Testis (tissue), 3 donors: ENCODE measurements around the gene CCL19. TPM values are rescaled to one million over a fixed set of nuclear protein-coding genes. Genes with fewer than 3 reads are reported as not detected.

Experiments used
- DNase-seq: peaks from one replicate; pipeline ENCODE4 v3.0.0-alpha.2; 2019
- H3K27ac ChIP-seq, 2 donors: fragments of 200-600 bp; sonication (generic); one replicate each; pipeline ENCODE4 v1.5.1; 2019
- H3K27me3 ChIP-seq: fragments of 200-600 bp; sonication (generic); one replicate; pipeline ENCODE4 v1.5.1; 2019
- H3K36me3 ChIP-seq: fragments of 200-600 bp; sonication (generic); one replicate; pipeline ENCODE4 v1.5.1; 2017; ENCODE audit warnings: low read depth; ENCODE audit errors: missing control alignments
- H3K4me1 ChIP-seq: fragments of 200-600 bp; sonication (generic); one replicate; pipeline ENCODE4 v1.5.1; 2019
- H3K4me3 ChIP-seq, 2 donors: fragments of 200-600 bp; sonication (generic); one replicate each; pipeline ENCODE4 v1.5.1; 2017 to 2019
- H3K9me3 ChIP-seq: fragments of 200-600 bp; sonication (generic); one replicate; pipeline ENCODE4 v1.5.1; 2017
- CTCF ChIP-seq, 3 experiments: fragments of 450-650 bp in 2 of 3; fragments of 200-600 bp in 1 of 3; sonication (generic) in 1 of 3; IDR thresholded peaks; one replicate each; pipeline ENCODE4 v1.5.1; 2016 to 2019; ENCODE audit warnings: antibody characterized with exemption in 3 of 3, mild to moderate bottlenecking in 2 of 3, moderate library complexity in 1 of 3
- POLR2A ChIP-seq: fragments of 450-650 bp; IDR thresholded peaks from one replicate; pipeline ENCODE4 v1.6.1; 2017; ENCODE audit warnings: antibody characterized with exemption, mild to moderate bottlenecking, moderate library complexity
- WGBS, 2 donors: methylation state at CpG; one replicate each; pipeline ENCODE4 v1.1.5; 2018; 5-methylcytosine and 5-hydroxymethylcytosine counted together
- intact Hi-C: fragments of 100-400 bp; cut with DNase I; formaldehyde crosslinking; loops from one replicate; pipeline ENCODE4 v1.15.1; 2023; ENCODE audit warnings: low total_unique reads
- polyA plus RNA-seq: library from polyadenylated mRNA; stranded (reverse); fragments of 350-450 nt; fragmentation: Illumina TruSeq; extraction: RNeasy Lipid Tissue Mini Kit (QIAGEN cat#74804); gene quantifications from one replicate; pipeline ENCODE4 v1.2.3, GENCODE V29; 2014; ENCODE audit warnings: low read depth, low replicate concordance; ENCODE audit not compliant: insufficient read depth
- total RNA-seq, 2 donors: library from RNA; depleted of rRNA; stranded (reverse); fragments of >200 nt; gene quantifications; one replicate each; pipeline ENCODE4 v1.2.3, GENCODE V29; 2016

The CCL19 gene
- total and polyA plus RNA-seq, 3 donors from 2014 or later, result 15.5 TPM; not detected in 2

- 91 to 96% methylated on average over 5 to 8 of the region's 8 CpGs for WGBS, 2 donors
- H3K27ac ChIP-seq, result no peak overlapping the region
- H3K4me1 ChIP-seq, result peaks cover 14% of the 10 kb centered on the region
- no peak for DNase-seq
- no peaks in the 10 kb centered on the region for H3K36me3 ChIP-seq
- intact Hi-C loops, result no loop called here
- no peaks in the 10 kb centered on the region for H3K27me3 ChIP-seq
- H3K9me3 ChIP-seq, result no peaks in the 10 kb centered on the region
- TF ChIP-seq CTCF (IDR thresholded peaks at IDR 0.05) (no peak), POLR2A (no peak)
- no peak overlapping the region for H3K4me3 ChIP-seq
Measured at GRCh38 chr9:34659592-34660253, 31.4 kb downstream of the CCL19 start.

GRCh38 chr9:34658461-34658860, 32.6 kb downstream of the CCL19 start:
- intact Hi-C loops, result no loop called here
- no peaks in the 10 kb centered on the region for H3K27me3 ChIP-seq
- no peak overlapping the region for H3K27ac ChIP-seq
- H3K9me3 ChIP-seq, result no peaks in the 10 kb centered on the region
- no peak for TF ChIP-seq CTCF (IDR thresholded peaks at IDR 0.05)
- no peak for TF ChIP-seq POLR2A
- DNase-seq, result no peak
- 79 to 85% methylated on average over 10 to 14 of the region's 14 CpGs for WGBS, 2 donors
- no peaks in the 10 kb centered on the region for H3K36me3 ChIP-seq
- H3K4me3 ChIP-seq, result no peak overlapping the region
- peaks cover 20% of the 10 kb centered on the region for H3K4me1 ChIP-seq

GRCh38 chr9:34656992-34657391, 34.1 kb downstream of the CCL19 start:
- Histone ChIP-seq H3K4me1 (peaks cover 35% of the 10 kb centered on the region), H3K27me3 (no peaks in the 10 kb centered on the region), H3K9me3 (no peaks in the 10 kb centered on the region), H3K27ac (no peak overlapping the region), H3K4me3 (no peak overlapping the region), H3K36me3 (no peaks in the 10 kb centered on the region)
- no peak for DNase-seq
- WGBS, 2 donors, result 93 to 96% methylated on average over 4 to 5 of the region's 5 CpGs
- no peak for TF ChIP-seq CTCF (IDR thresholded peaks at IDR 0.05)
- no peak for TF ChIP-seq POLR2A
- intact Hi-C loops, result no loop called here

GRCh38 chr9:34655394-34655793, 35.7 kb downstream of the CCL19 start:
- no peaks in the 10 kb centered on the region for H3K36me3 ChIP-seq
- intact Hi-C loops, result no loop called here
- H3K27me3 ChIP-seq, result no peaks in the 10 kb centered on the region
- H3K4me1 ChIP-seq, result peaks cover 46% of the 10 kb centered on the region
- H3K27ac ChIP-seq, result no peak overlapping the region
- no peaks in the 10 kb centered on the region for H3K9me3 ChIP-seq
- H3K4me3 ChIP-seq, result no peak overlapping the region
- DNase-seq, result no peak
- TF ChIP-seq CTCF (IDR thresholded peaks at IDR 0.05) (no peak), POLR2A (no peak)
- WGBS, 2 donors, result 81 to 83% methylated on average over 4 to 5 of the region's 5 CpGs
